SU-DHL-6 (cell line): ENCODE data around the gene PHF24.

Experiments used
- EZH2phosphoT487 ChIP-seq: fragments of 200-600 bp; sonication (generic), shearing (Covaris generic); conservative IDR thresholded peaks from 2 replicates; pipeline ENCODE4 v1.6.1; 2018; ENCODE audit warnings: mild to moderate bottlenecking, antibody characterized with exemption, low read length, moderate library complexity, mixed read lengths
- TF ChIP-seq, protein P1 (sequence below): fragments of 200-600 bp; sonication (generic); IDR thresholded peaks from one replicate; pipeline ENCODE4 v1.5.1; 2017; ENCODE audit warnings: antibody characterized with exemption, mild to moderate bottlenecking, low read length, moderate library complexity; ENCODE audit not compliant: insufficient read depth, poor library complexity, severe bottlenecking

- TF ChIP-seq, protein P1, sequence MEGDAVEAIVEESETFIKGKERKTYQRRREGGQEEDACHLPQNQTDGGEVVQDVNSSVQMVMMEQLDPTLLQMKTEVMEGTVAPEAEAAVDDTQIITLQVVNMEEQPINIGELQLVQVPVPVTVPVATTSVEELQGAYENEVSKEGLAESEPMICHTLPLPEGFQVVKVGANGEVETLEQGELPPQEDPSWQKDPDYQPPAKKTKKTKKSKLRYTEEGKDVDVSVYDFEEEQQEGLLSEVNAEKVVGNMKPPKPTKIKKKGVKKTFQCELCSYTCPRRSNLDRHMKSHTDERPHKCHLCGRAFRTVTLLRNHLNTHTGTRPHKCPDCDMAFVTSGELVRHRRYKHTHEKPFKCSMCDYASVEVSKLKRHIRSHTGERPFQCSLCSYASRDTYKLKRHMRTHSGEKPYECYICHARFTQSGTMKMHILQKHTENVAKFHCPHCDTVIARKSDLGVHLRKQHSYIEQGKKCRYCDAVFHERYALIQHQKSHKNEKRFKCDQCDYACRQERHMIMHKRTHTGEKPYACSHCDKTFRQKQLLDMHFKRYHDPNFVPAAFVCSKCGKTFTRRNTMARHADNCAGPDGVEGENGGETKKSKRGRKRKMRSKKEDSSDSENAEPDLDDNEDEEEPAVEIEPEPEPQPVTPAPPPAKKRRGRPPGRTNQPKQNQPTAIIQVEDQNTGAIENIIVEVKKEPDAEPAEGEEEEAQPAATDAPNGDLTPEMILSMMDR, result no peak
- TF ChIP-seq EZH2phosphoT487, result no peak
These were observed 25.1 kb downstream of the PHF24 start for GRCh38 chr9:34983209-34983608.
